CD4-positive, alpha-beta T cell treated with Interleukin-2 at 100 ng/mL for 4 hours (primary cell): Measurements from ENCODE around the gene SDCCAG8.

Experiments used
- DNase-seq: peaks from one replicate; pipeline ENCODE4 v3.0.0-alpha.2; 2020; ENCODE audit warnings: low spot score

Gene SDCCAG8

GRCh38 chr1:243254233-243254926 is 1.5 kb upstream of the SDCCAG8 start:
- peak; percentile 38 for DNase-seq

GRCh38 chr1:243254927-243255790 is 682 bp upstream of the SDCCAG8 start, which contains the start of gene CEP170:
Gene CEP170 (minus strand): TSS chr1:243255281. CDS start chr1:243225280, 30,001 bp downstream.
- peak; percentile 88 for DNase-seq

GRCh38 chr1:243256590-243256989 is 749 bp downstream of the SDCCAG8 start:
- DNase-seq = no peak

- no peak for DNase-seq
These were observed 1.3 kb downstream of the SDCCAG8 start for GRCh38 chr1:243257189-243257588.

GRCh38 chr1:243258731-243259130 is 2.9 kb downstream of the SDCCAG8 start:
- DNase-seq = no peak

GRCh38 chr1:243260221-243260880 is 4.5 kb downstream of the SDCCAG8 start:
- no peak for DNase-seq

- no peak for DNase-seq
These were observed 5.5 kb downstream of the SDCCAG8 start for GRCh38 chr1:243261390-243261789.

GRCh38 chr1:243264717-243265116 is 8.9 kb downstream of the SDCCAG8 start:
- no peak for DNase-seq

GRCh38 chr1:243266231-243266630 is 10.4 kb downstream of the SDCCAG8 start:
- no peak for DNase-seq

- DNase-seq = no peak
These were observed 11.6 kb downstream of the SDCCAG8 start for GRCh38 chr1:243267471-243267880.

GRCh38 chr1:243267914-243268653 is 12.2 kb downstream of the SDCCAG8 start:
- no peak for DNase-seq

- DNase-seq = no peak
These were observed 13.1 kb downstream of the SDCCAG8 start for GRCh38 chr1:243268751-243269460.

GRCh38 chr1:243269461-243269801 is 13.6 kb downstream of the SDCCAG8 start:
- DNase-seq = no peak

- no peak for DNase-seq
These were observed 14.4 kb downstream of the SDCCAG8 start for GRCh38 chr1:243270097-243270864.

- no peak for DNase-seq
These were observed 16.2 kb downstream of the SDCCAG8 start for GRCh38 chr1:243271996-243272395.

- no peak for DNase-seq
These were observed 16.6 kb downstream of the SDCCAG8 start for GRCh38 chr1:243272401-243272800.

GRCh38 chr1:243273506-243273905 is 17.7 kb downstream of the SDCCAG8 start:
- DNase-seq = no peak

GRCh38 chr1:243273945-243274344 is 18.1 kb downstream of the SDCCAG8 start:
- no peak for DNase-seq

- DNase-seq = no peak
These were observed 19.5 kb downstream of the SDCCAG8 start for GRCh38 chr1:243275316-243275715.

GRCh38 chr1:243280571-243281129 is 24.8 kb downstream of the SDCCAG8 start:
- DNase-seq = no peak
